Spleen (tissue), 7 donors: ENCODE results near the gene MINDY4.

Experiments
- CTCF ChIP-seq, 11 experiments: fragments of 200-600 bp in 7 of 11; fragments of 450-650 bp in 4 of 11; sonication (generic) in 4 of 11; IDR thresholded peaks in 8 of 11; conservative IDR thresholded peaks in 3 of 11; 1 replicate in 7 of 11; 2 replicates in 4 of 11; pipeline versions ENCODE4 v1.4.0 to v1.8.0; 2016 to 2021; ENCODE audit warnings: antibody characterized with exemption in 11 of 11, inconsistent platforms in 4 of 11, mild to moderate bottlenecking in 1 of 11
- POLR2AphosphoS5 ChIP-seq, 3 donors: sonication (generic); formaldehyde crosslinking; IDR thresholded peaks; one replicate each; pipeline ENCODE4 v1.5.1; 2017; ENCODE audit warnings: antibody characterized with exemption in 3 of 3
- donor health status: DM: no; HTN: no; CAD: no; lungs with moderate emphysema.
- donor health status: DM: no; HTN: no; CAD: no.
- donor health status: DM: no; HTN: no; CAD: no.

GRCh38 chr7:30814700-30815387 is 43.6 kb downstream of the MINDY4 start:
- TF ChIP-seq CTCF (IDR thresholded peaks at IDR 0.05 in 8 of 11, conservative IDR thresholded peaks at IDR 0.05 in 3 of 11) (no peak), POLR2AphosphoS5 (IDR thresholded peaks at IDR 0.05) (no peak)
